Measurements from ENCODE around the gene TTC27.

- no peak for TF ChIP-seq CTCF (IDR thresholded peaks at IDR 0.05)
- no peak for TF ChIP-seq POLR2A (IDR thresholded peaks at IDR 0.05)
Observed at GRCh38 chr2:32666704-32667103, 38.9 kb downstream of the TTC27 start.
